CD4-positive, alpha-beta T cell treated with Interleukin-6 for 4 hours (primary cell): ENCODE results near the gene ZNF430.
A peak's percentile ranks its signal among the peaks of the same experiment; 100 is the strongest.
"Not testable (repeated sequence)": the region's sequence is repeated elsewhere in the genome, so short reads cannot be mapped to it uniquely, and the experiment has no call there.

Source experiments
- DNase-seq: peaks from one replicate; pipeline ENCODE4 v3.0.0-alpha.2; 2020; ENCODE audit warnings: mixed read lengths

Gene ZNF430

GRCh38 chr19:21020298-21021227 lies at the start of gene ZNF430:
TSS of gene ZNF430 (plus strand) at chr19:21020657. CDS start at chr19:21020801, 144 bp downstream.
- DNase-seq = peak; percentile 94

- not testable (repeated sequence) for DNase-seq
Measured at GRCh38 chr19:20992788-20993187, 27.7 kb upstream of the ZNF430 start.

- peak; percentile 84 for DNase-seq
Measured at GRCh38 chr19:20999731-21000352, 20.6 kb upstream of the ZNF430 start.

GRCh38 chr19:21021238-21021637 lies 781 bp downstream of the ZNF430 start:
- DNase-seq = not testable (repeated sequence)

- DNase-seq = peak; percentile 28
Measured at GRCh38 chr19:21022996-21023395, 2.5 kb downstream of the ZNF430 start.

- no peak for DNase-seq
Measured at GRCh38 chr19:21023901-21024300, 3.4 kb downstream of the ZNF430 start.

- DNase-seq = no peak
Measured at GRCh38 chr19:21028969-21029268, 8.5 kb downstream of the ZNF430 start.

- no peak for DNase-seq
Measured at GRCh38 chr19:21045028-21045427, 24.6 kb downstream of the ZNF430 start.

- DNase-seq = no peak
Measured at GRCh38 chr19:21046489-21046888, 26.0 kb downstream of the ZNF430 start.

- DNase-seq = no peak
Measured at GRCh38 chr19:21047716-21048115, 27.3 kb downstream of the ZNF430 start.

GRCh38 chr19:21052902-21053301 lies 32.4 kb downstream of the ZNF430 start:
- no peak for DNase-seq

- DNase-seq = no peak
Measured at GRCh38 chr19:21065336-21065735, 44.9 kb downstream of the ZNF430 start.

- DNase-seq = peak; percentile 76
Measured at GRCh38 chr19:21082011-21082975, 61.8 kb downstream of the ZNF430 start, which contains the start of gene ZNF714. TSS of gene ZNF714 (plus strand) at chr19:21082203. CDS start at chr19:21098269, 16,066 bp downstream.

- no peak for DNase-seq
Measured at GRCh38 chr19:21084343-21084742, 63.9 kb downstream of the ZNF430 start.

- DNase-seq = no peak
Measured at GRCh38 chr19:21087871-21088270, 67.4 kb downstream of the ZNF430 start.

GRCh38 chr19:21092109-21092508 lies 71.7 kb downstream of the ZNF430 start:
- DNase-seq = no peak

- DNase-seq = no peak
Measured at GRCh38 chr19:21094347-21095025, 74.0 kb downstream of the ZNF430 start.

GRCh38 chr19:21098291-21098690 lies 77.8 kb downstream of the ZNF430 start:
- no peak for DNase-seq

- no peak for DNase-seq
Measured at GRCh38 chr19:21101521-21102242, 81.2 kb downstream of the ZNF430 start.

- no peak for DNase-seq
Measured at GRCh38 chr19:21109116-21109515, 88.7 kb downstream of the ZNF430 start.
